NK-92 treated with Interleukin-12 subunit alpha and Interleukin-12 subunit beta, amount 100 ng/mL, for 24 hours (cell line): ENCODE results near the gene RBM39.
"Not testable (repeated sequence)": the region's sequence is repeated elsewhere in the genome, so short reads cannot be mapped to it uniquely, and the experiment has no call there.

Experiments used
- DNase-seq: peaks from one replicate; lab custom pipeline; 2025; lab: John Stamatoyannopoulos, UW

RBM39 gene

GRCh38 chr20:35706591-35707529 is 35.2 kb downstream of the RBM39 start:
- DNase-seq = not testable (repeated sequence)

GRCh38 chr20:35705894-35706293 is 36.2 kb downstream of the RBM39 start:
- not testable (repeated sequence) for DNase-seq

- DNase-seq = no peak
Observed at GRCh38 chr20:35704514-35705261, 37.4 kb downstream of the RBM39 start.

- DNase-seq = no peak
Observed at GRCh38 chr20:35702824-35703695, 39.0 kb downstream of the RBM39 start.

- DNase-seq = no peak
Observed at GRCh38 chr20:35702051-35702823, 39.8 kb downstream of the RBM39 start.

- no peak for DNase-seq
Observed at GRCh38 chr20:35700625-35701148, 41.4 kb downstream of the RBM39 start.

GRCh38 chr20:35699957-35700624 is 42.0 kb downstream of the RBM39 start:
- DNase-seq = no peak

GRCh38 chr20:35699127-35699956 is 42.7 kb downstream of the RBM39 start, which contains the start of the genes NFS1 and ROMO1:
NFS1 (minus strand) TSS chr20:35699352; CDS start chr20:35699288, 64 bp downstream.
ROMO1 (plus strand) TSS chr20:35699405; CDS start chr20:35699633, 228 bp downstream.
- DNase-seq = peak; percentile 69

- no peak for DNase-seq
Observed at GRCh38 chr20:35698298-35699126, 43.5 kb downstream of the RBM39 start.

- no peak for DNase-seq
Observed at GRCh38 chr20:35697696-35698297, 44.3 kb downstream of the RBM39 start.

GRCh38 chr20:35695978-35696377 is 46.1 kb downstream of the RBM39 start:
- no peak for DNase-seq

GRCh38 chr20:35695245-35695749 is 46.8 kb downstream of the RBM39 start:
- no peak for DNase-seq

- DNase-seq = no peak
Observed at GRCh38 chr20:35690265-35690664, 51.8 kb downstream of the RBM39 start.

- not testable (repeated sequence) for DNase-seq
Observed at GRCh38 chr20:35686872-35687271, 55.2 kb downstream of the RBM39 start.

- DNase-seq = not testable (repeated sequence)
Observed at GRCh38 chr20:35685368-35685767, 56.7 kb downstream of the RBM39 start.

GRCh38 chr20:35681960-35682359 is 60.1 kb downstream of the RBM39 start:
- no peak for DNase-seq

GRCh38 chr20:35680452-35681183 is 61.4 kb downstream of the RBM39 start:
- DNase-seq = no peak
